Measurements from ENCODE around the gene SEMA4F.

SEMA4F gene

GRCh38 chr2:74708296-74708695 is 54.2 kb downstream of the SEMA4F start:
- DNase-seq = no peak

GRCh38 chr2:74708883-74709282 is 54.8 kb downstream of the SEMA4F start:
- no peak for DNase-seq

GRCh38 chr2:74712223-74713053 is 58.4 kb downstream of the SEMA4F start:
- DNase-seq = no peak

GRCh38 chr2:74714691-74715080 is 60.6 kb downstream of the SEMA4F start:
- no peak for DNase-seq

- peak; percentile 71 to 80 for DNase-seq
Observed at GRCh38 chr2:74715081-74715791, 61.2 kb downstream of the SEMA4F start.

GRCh38 chr2:74715880-74716279 is 61.8 kb downstream of the SEMA4F start:
- DNase-seq = no peak

- DNase-seq = no peak
Observed at GRCh38 chr2:74719066-74719465, 65.0 kb downstream of the SEMA4F start.

GRCh38 chr2:74721316-74721715 is 67.3 kb downstream of the SEMA4F start:
- DNase-seq = no peak

- DNase-seq = no peak
Observed at GRCh38 chr2:74724496-74724895, 70.4 kb downstream of the SEMA4F start.

- DNase-seq = no peak
Observed at GRCh38 chr2:74725287-74725686, 71.2 kb downstream of the SEMA4F start.

- no peak for DNase-seq
Observed at GRCh38 chr2:74728842-74729241, 74.8 kb downstream of the SEMA4F start.

GRCh38 chr2:74730530-74730929 is 76.5 kb downstream of the SEMA4F start:
- no peak for DNase-seq

Data from CD4-positive, alpha-beta T cell treated with Interferon alpha-2 for 1 hour (primary cell).